IMR-90 (cell line): ENCODE data around the gene GMPPA. TPM values are rescaled to one million over a fixed set of nuclear protein-coding genes. Genes with fewer than 3 reads are reported as not detected.

ENCODE experiments used
- ATAC-seq: fragments of 200-7000 bp; cut with Tn5 transposase; 2 replicates; pipeline ENCODE4 v1.9.1; 2020; ENCODE audit warnings: low read depth, mild to moderate bottlenecking, moderate library complexity
- BruUV-seq: library from RNA; stranded (reverse); fragments of 400-500 nt; replicated peaks from 2 replicates; lab custom pipeline; 2021; lab: Mats Ljungman, UMichigan
- CTCF ChIA-PET: fragments of 300-600 bp; formaldehyde crosslinking; extraction: SDS; loops from one replicate; lab custom pipeline; 2021; ENCODE audit warnings: antibody characterized with exemption; lab: Yijun Ruan, JAX
- POLR2A ChIA-PET: fragments of 300-600 bp; sonication (Branson Sonifier 250); formaldehyde crosslinking; loops from one replicate; lab custom pipeline; 2022; ENCODE audit warnings: antibody characterized with exemption; ENCODE audit not compliant: unreplicated experiment; lab: Charles Lee
- DNase-seq: peaks from one replicate; pipeline ENCODE4 v3.0.0; 2013
- H2AFZ ChIP-seq: replicated peaks from 2 replicates; pipeline ENCODE3; 2013; ENCODE audit warnings: low read length, mild to moderate bottlenecking; ENCODE audit not compliant: poor library complexity
- H2AK5ac ChIP-seq: 2 replicates; pipeline ENCODE4 v1.6.1; 2013; ENCODE audit warnings: low read depth, low read length, inconsistent platforms
- H2AK9ac ChIP-seq: replicated peaks from 2 replicates; pipeline ENCODE3; 2013; ENCODE audit warnings: mild to moderate bottlenecking, low read depth, low read length, moderate library complexity; ENCODE audit not compliant: poor library complexity
- H2BK120ac ChIP-seq: 2 replicates; pipeline ENCODE4 v1.6.1; 2013; ENCODE audit warnings: low read depth, low read length, inconsistent platforms
- H2BK15ac ChIP-seq: 3 replicates; pipeline ENCODE4 v1.6.1; 2013; ENCODE audit warnings: low read depth, low read length, inconsistent platforms
- H2BK20ac ChIP-seq: 2 replicates; pipeline ENCODE4 v1.6.1; 2013; ENCODE audit warnings: low read depth, mild to moderate bottlenecking, inconsistent platforms, low read length, moderate library complexity
- H2BK5ac ChIP-seq: 2 replicates; pipeline ENCODE4 v1.6.1; 2013; ENCODE audit warnings: mild to moderate bottlenecking, low read depth, low read length, inconsistent platforms; ENCODE audit not compliant: poor library complexity, severe bottlenecking
- H3K14ac ChIP-seq: replicated peaks from 2 replicates; pipeline ENCODE4 v1.6.1; 2013; ENCODE audit warnings: low read depth, low read length, inconsistent platforms
- H3K18ac ChIP-seq: 2 replicates; pipeline ENCODE4 v1.6.1; 2013; ENCODE audit warnings: low read depth, low read length, control low read depth
- H3K23ac ChIP-seq: 2 replicates; pipeline ENCODE4 v1.6.1; 2013; ENCODE audit warnings: low read depth, low read length, inconsistent platforms
- H3K27ac ChIP-seq: 2 replicates; pipeline ENCODE4 v1.5.1; 2013; ENCODE audit warnings: mild to moderate bottlenecking, control low read depth, low read length; ENCODE audit not compliant: insufficient read depth
- H3K27me3 ChIP-seq: 2 replicates; pipeline ENCODE4 v1.6.1; 2013; ENCODE audit warnings: low read length; ENCODE audit not compliant: control insufficient read depth, insufficient read depth
- H3K36me3 ChIP-seq: 2 replicates; pipeline ENCODE4 v1.6.1; 2013; ENCODE audit warnings: low read length, mixed read lengths; ENCODE audit not compliant: control insufficient read depth, insufficient read depth
- H3K4ac ChIP-seq: 2 replicates; pipeline ENCODE4 v1.6.1; 2013; ENCODE audit warnings: low read depth, low read length, inconsistent platforms
- H3K4me1 ChIP-seq: 2 replicates; pipeline ENCODE4 v1.6.1; 2013; ENCODE audit warnings: low read length, mixed read lengths; ENCODE audit not compliant: control insufficient read depth, insufficient read depth
- H3K4me2 ChIP-seq: 2 replicates; pipeline ENCODE4 v1.6.1; 2013; ENCODE audit warnings: low read depth, mild to moderate bottlenecking, control low read depth, low read length, moderate library complexity
- H3K4me3 ChIP-seq: 2 replicates; pipeline ENCODE4 v1.5.1; 2013; ENCODE audit warnings: low read depth, mild to moderate bottlenecking, control low read depth, low read length, moderate library complexity; ENCODE audit not compliant: insufficient read depth
- H3K56ac ChIP-seq: 2 replicates; pipeline ENCODE4 v1.6.1; 2013; ENCODE audit warnings: low read length, inconsistent platforms; ENCODE audit not compliant: insufficient read depth; ENCODE audit errors: extremely low read depth
- H3K79me1 ChIP-seq, 2 experiments: 2 replicates each; pipeline ENCODE4 v1.6.1; 2013; ENCODE audit warnings: low read length in 2 of 2, inconsistent platforms in 1 of 2, low read depth in 1 of 2
- H3K9ac ChIP-seq: 2 replicates; pipeline ENCODE4 v1.6.1; 2013; ENCODE audit warnings: low read depth, low read length, control low read depth
- H3K9me1 ChIP-seq: 2 replicates; pipeline ENCODE4 v1.6.1; 2013; ENCODE audit warnings: low read length, inconsistent platforms; ENCODE audit not compliant: insufficient read depth
- H3K9me3 ChIP-seq: 2 replicates; pipeline ENCODE4 v1.6.1; 2013; ENCODE audit warnings: low read length; ENCODE audit not compliant: control insufficient read depth, insufficient read depth
- H4K20me1 ChIP-seq: 2 replicates; pipeline ENCODE4 v1.6.1; 2013; ENCODE audit warnings: low read length, inconsistent platforms; ENCODE audit not compliant: insufficient read depth
- H4K5ac ChIP-seq: 2 replicates; pipeline ENCODE4 v1.6.1; 2013; ENCODE audit warnings: mild to moderate bottlenecking, low read depth, low read length, control low read depth
- H4K8ac ChIP-seq, 2 experiments: 2 replicates each; pipeline ENCODE4 v1.6.1; 2013; ENCODE audit warnings: low read depth in 2 of 2, low read length in 2 of 2, control low read depth in 1 of 2, inconsistent platforms in 1 of 2
- H4K91ac ChIP-seq: 2 replicates; pipeline ENCODE4 v1.6.1; 2013; ENCODE audit warnings: low read depth, low read length, inconsistent platforms; ENCODE audit not compliant: insufficient read depth
- BHLHE40 ChIP-seq: fragments of 150-350 bp; IDR thresholded peaks from 2 replicates; pipeline ENCODE4 v1.6.1; 2016; ENCODE audit warnings: mild to moderate bottlenecking, low read depth, low read length
- CEBPB ChIP-seq: IDR thresholded peaks from 2 replicates; pipeline ENCODE4 v1.6.1; 2012; ENCODE audit warnings: low read depth, low read length, improper control_type of control experiment
- CHD1 ChIP-seq: IDR thresholded peaks from 2 replicates; pipeline ENCODE4 v1.6.1; 2012; ENCODE audit warnings: low read depth, low read length, improper control_type of control experiment
- FOS ChIP-seq: fragments of 150-350 bp; IDR thresholded peaks from 2 replicates; pipeline ENCODE4 v1.6.1; 2016; ENCODE audit warnings: low read depth, low read length
- MAFK ChIP-seq: IDR thresholded peaks from 2 replicates; pipeline ENCODE4 v1.6.1; 2012; ENCODE audit warnings: low read depth, low read length, improper control_type of control experiment
- MAZ ChIP-seq: IDR thresholded peaks from 2 replicates; pipeline ENCODE4 v1.6.1; 2012; ENCODE audit warnings: low read depth, mild to moderate bottlenecking, low read length, improper control_type of control experiment, moderate library complexity, borderline replicate concordance
- MXI1 ChIP-seq: IDR thresholded peaks from 2 replicates; pipeline ENCODE4 v1.6.1; 2012; ENCODE audit warnings: low read depth, mild to moderate bottlenecking, low read length, moderate library complexity, borderline replicate concordance
- NFE2L2 ChIP-seq: fragments of 150-350 bp; IDR thresholded peaks from 2 replicates; pipeline ENCODE4 v1.6.1; 2016; ENCODE audit warnings: low read depth, mild to moderate bottlenecking, low read length
- POLR2A ChIP-seq: IDR thresholded peaks from 2 replicates; pipeline ENCODE4 v1.6.1; 2012; ENCODE audit warnings: mild to moderate bottlenecking, low read depth, low read length
- RAD21 ChIP-seq: IDR thresholded peaks from 2 replicates; pipeline ENCODE4 v1.6.1; 2012; ENCODE audit warnings: low read length, improper control_type of control experiment
- RCOR1 ChIP-seq: IDR thresholded peaks from 2 replicates; pipeline ENCODE4 v1.6.1; 2012; ENCODE audit warnings: mild to moderate bottlenecking, low read length, improper control_type of control experiment; ENCODE audit not compliant: insufficient replicate concordance
- RFX5 ChIP-seq: IDR thresholded peaks from 2 replicates; pipeline ENCODE4 v1.8.0; 2012; ENCODE audit warnings: low read depth, mild to moderate bottlenecking, low read length, moderate library complexity
- SMC3 ChIP-seq: fragments of 150-350 bp; IDR thresholded peaks from 2 replicates; pipeline ENCODE4 v1.6.1; 2016; ENCODE audit warnings: low read depth, mild to moderate bottlenecking, antibody characterized with exemption, low read length, moderate library complexity
- WGBS, 2 experiments: methylation state at CpG; one replicate each; pipeline versions ENCODE4 v1.1.5 to v1.1.7; 2013; ENCODE audit warnings: missing lambda C conversion rate in 2 of 2; ENCODE audit not compliant: insufficient read length in 1 of 2; ENCODE audit errors: extremely low coverage in 2 of 2; 5-methylcytosine and 5-hydroxymethylcytosine counted together
- dilution Hi-C: fragments of 300-500 bp; cut with HindIII; formaldehyde crosslinking; loops from one replicate; pipeline ENCODE4 v1.14.3; 2018; ENCODE audit warnings: low sequenced_read_pairs; ENCODE audit not compliant: unreplicated experiment
- in situ Hi-C: fragments of 300-500 bp; cut with MboI; formaldehyde crosslinking; loops from 3 replicates; pipeline ENCODE4 v1.14.3; 2019; ENCODE audit warnings: low sequenced_read_pairs, inconsistent platforms, mixed read lengths
- intact Hi-C: fragments of 100-400 bp; cut with micrococcal nuclease; formaldehyde crosslinking; loops from 2 replicates; pipeline ENCODE4 v1.10.0; 2022
- polyA plus RNA-seq, 3 experiments: library from polyadenylated mRNA; depleted of rRNA; stranded (reverse); fragments of >200 nt; gene quantifications; 2 replicates each; pipeline ENCODE4 v1.2.3, GENCODE V29; 2012; ENCODE audit warnings: low replicate concordance in 1 of 3
- total RNA-seq: library from RNA; depleted of rRNA; stranded (reverse); fragments of >200 nt; gene quantifications from 2 replicates; pipeline ENCODE4 v1.2.3, GENCODE V29; 2012
- TF ChIP-seq, protein P1 (sequence below): conservative IDR thresholded peaks from 2 replicates; pipeline ENCODE4 v1.5.1; 2012; ENCODE audit warnings: mild to moderate bottlenecking, low read depth, low read length, improper control_type of control experiment
- TF ChIP-seq, protein P2 (sequence below): fragments of 150-350 bp; IDR thresholded peaks from 2 replicates; pipeline ENCODE4 v1.6.1; 2017; ENCODE audit warnings: mild to moderate bottlenecking, antibody characterized with exemption, low read length, low read depth
- TF ChIP-seq, protein P3 (sequence below): fragments of 150-350 bp; IDR thresholded peaks from 2 replicates; pipeline ENCODE4 v1.6.1; 2016; ENCODE audit warnings: low read depth, mild to moderate bottlenecking, low read length, moderate library complexity, borderline replicate concordance

GMPPA gene
- total and polyA plus RNA-seq, 2 of the 4 experiments (the other 2 are of a cell fraction): 103 to 134 TPM

DNA sequence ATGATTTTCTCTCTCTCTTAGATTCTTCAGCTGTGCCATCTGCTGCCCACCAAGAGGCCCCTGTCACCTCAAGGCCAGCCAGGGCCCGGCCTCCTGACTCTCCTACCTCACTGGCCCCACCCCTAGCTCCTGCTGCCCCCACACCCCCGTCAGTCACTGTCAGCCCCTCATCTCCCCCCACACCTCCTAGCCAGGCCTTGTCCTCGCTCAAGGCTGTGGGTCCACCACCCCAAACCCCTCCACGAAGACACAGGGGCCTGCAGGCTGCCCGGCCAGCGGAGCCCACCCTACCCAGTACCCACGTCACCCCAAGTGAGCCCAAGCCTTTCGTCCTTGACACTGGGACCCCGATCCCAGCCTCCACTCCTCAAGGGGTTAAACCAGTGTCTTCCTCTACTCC, 9.4 kb upstream of the GMPPA start:
- Histone ChIP-seq H4K8ac (no peak overlapping the region), H2BK20ac (no peak overlapping the region), H4K5ac (no peak overlapping the region), H3K4me3 (no peak overlapping the region), H3K23ac (no peak overlapping the region), H4K20me1 (no peaks in the 10 kb centered on the region), H3K79me1 (no peaks in the 10 kb centered on the region), H3K4me2 (no peak overlapping the region), H3K14ac (no peak overlapping the region), H3K9me1 (no peaks in the 10 kb centered on the region), H3K4me1 (no peaks in the 10 kb centered on the region), H3K36me3 (peaks cover 32% of the 10 kb centered on the region; the same call in 1 of the 2 replicates), H4K91ac (no peak overlapping the region), H3K27ac (no peak overlapping the region), H2AK9ac (no peak overlapping the region), H3K18ac (no peak overlapping the region), H2AFZ (no peak overlapping the region), H3K4ac (no peak overlapping the region), H3K56ac (no peak overlapping the region), H2AK5ac (no peak overlapping the region), H3K27me3 (no peaks in the 10 kb centered on the region), H2BK120ac (no peak overlapping the region), H2BK15ac (no peak overlapping the region), H3K9me3 (no peaks in the 10 kb centered on the region), H3K9ac (no peak overlapping the region), H2BK5ac (no peak overlapping the region)
- no peak for DNase-seq
- ChIA-PET CTCF (no interaction called here), POLR2A (no interaction called here)
- ATAC-seq: no peak
- no TSS peak for BruUV-seq
- in situ Hi-C loops (no loop called here), dilution Hi-C loops (no loop called here), intact Hi-C loops (no loop called here)
- no peak for TF ChIP-seq RAD21
- TF ChIP-seq SMC3: no peak
- TF ChIP-seq BHLHE40: no peak
- no peak for TF ChIP-seq CEBPB
- TF ChIP-seq MAFK: no peak
- TF ChIP-seq NFE2L2: no peak
- TF ChIP-seq MXI1: no peak
- TF ChIP-seq, protein P1, sequence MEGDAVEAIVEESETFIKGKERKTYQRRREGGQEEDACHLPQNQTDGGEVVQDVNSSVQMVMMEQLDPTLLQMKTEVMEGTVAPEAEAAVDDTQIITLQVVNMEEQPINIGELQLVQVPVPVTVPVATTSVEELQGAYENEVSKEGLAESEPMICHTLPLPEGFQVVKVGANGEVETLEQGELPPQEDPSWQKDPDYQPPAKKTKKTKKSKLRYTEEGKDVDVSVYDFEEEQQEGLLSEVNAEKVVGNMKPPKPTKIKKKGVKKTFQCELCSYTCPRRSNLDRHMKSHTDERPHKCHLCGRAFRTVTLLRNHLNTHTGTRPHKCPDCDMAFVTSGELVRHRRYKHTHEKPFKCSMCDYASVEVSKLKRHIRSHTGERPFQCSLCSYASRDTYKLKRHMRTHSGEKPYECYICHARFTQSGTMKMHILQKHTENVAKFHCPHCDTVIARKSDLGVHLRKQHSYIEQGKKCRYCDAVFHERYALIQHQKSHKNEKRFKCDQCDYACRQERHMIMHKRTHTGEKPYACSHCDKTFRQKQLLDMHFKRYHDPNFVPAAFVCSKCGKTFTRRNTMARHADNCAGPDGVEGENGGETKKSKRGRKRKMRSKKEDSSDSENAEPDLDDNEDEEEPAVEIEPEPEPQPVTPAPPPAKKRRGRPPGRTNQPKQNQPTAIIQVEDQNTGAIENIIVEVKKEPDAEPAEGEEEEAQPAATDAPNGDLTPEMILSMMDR: no peak
- no peak for TF ChIP-seq FOS
- TF ChIP-seq, protein P2, sequence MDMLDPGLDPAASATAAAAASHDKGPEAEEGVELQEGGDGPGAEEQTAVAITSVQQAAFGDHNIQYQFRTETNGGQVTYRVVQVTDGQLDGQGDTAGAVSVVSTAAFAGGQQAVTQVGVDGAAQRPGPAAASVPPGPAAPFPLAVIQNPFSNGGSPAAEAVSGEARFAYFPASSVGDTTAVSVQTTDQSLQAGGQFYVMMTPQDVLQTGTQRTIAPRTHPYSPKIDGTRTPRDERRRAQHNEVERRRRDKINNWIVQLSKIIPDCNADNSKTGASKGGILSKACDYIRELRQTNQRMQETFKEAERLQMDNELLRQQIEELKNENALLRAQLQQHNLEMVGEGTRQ: no peak
- TF ChIP-seq MAZ: no peak
- TF ChIP-seq RFX5: no peak
- TF ChIP-seq, protein P3, sequence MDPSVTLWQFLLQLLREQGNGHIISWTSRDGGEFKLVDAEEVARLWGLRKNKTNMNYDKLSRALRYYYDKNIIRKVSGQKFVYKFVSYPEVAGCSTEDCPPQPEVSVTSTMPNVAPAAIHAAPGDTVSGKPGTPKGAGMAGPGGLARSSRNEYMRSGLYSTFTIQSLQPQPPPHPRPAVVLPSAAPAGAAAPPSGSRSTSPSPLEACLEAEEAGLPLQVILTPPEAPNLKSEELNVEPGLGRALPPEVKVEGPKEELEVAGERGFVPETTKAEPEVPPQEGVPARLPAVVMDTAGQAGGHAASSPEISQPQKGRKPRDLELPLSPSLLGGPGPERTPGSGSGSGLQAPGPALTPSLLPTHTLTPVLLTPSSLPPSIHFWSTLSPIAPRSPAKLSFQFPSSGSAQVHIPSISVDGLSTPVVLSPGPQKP: no peak
- no peak for TF ChIP-seq POLR2A
- TF ChIP-seq CHD1: no peak
- TF ChIP-seq RCOR1: no peak
- WGBS, 2 experiments: no CpG with 5 or more reads among the region's 9 CpGs
